Measurements from ENCODE around the gene CFHR5.
"Not testable (repeated sequence)": the region's sequence is repeated elsewhere in the genome, so short reads cannot be mapped to it uniquely, and the experiment has no call there.

CFHR5 gene

GRCh38 chr1:196977278-196977677 is at the start of gene CFHR5:
CFHR5 (plus strand) TSS chr1:196977556; CDS start chr1:196977665, 109 bp downstream.
- no peak for TF ChIP-seq EZH2 (IDR thresholded peaks at IDR 0.05; ENCODE audit: borderline replicate concordance, low read length)
- TF ChIP-seq, protein P1, sequence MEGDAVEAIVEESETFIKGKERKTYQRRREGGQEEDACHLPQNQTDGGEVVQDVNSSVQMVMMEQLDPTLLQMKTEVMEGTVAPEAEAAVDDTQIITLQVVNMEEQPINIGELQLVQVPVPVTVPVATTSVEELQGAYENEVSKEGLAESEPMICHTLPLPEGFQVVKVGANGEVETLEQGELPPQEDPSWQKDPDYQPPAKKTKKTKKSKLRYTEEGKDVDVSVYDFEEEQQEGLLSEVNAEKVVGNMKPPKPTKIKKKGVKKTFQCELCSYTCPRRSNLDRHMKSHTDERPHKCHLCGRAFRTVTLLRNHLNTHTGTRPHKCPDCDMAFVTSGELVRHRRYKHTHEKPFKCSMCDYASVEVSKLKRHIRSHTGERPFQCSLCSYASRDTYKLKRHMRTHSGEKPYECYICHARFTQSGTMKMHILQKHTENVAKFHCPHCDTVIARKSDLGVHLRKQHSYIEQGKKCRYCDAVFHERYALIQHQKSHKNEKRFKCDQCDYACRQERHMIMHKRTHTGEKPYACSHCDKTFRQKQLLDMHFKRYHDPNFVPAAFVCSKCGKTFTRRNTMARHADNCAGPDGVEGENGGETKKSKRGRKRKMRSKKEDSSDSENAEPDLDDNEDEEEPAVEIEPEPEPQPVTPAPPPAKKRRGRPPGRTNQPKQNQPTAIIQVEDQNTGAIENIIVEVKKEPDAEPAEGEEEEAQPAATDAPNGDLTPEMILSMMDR (IDR thresholded peaks at IDR 0.05; ENCODE audit: low read length) = no peak
- Histone ChIP-seq H3F3A (ENCODE audit: insufficient read depth, low read length) (no peaks in the 10 kb centered on the region), H3K4me2 (ENCODE audit: low read length) (no peak within 1 kb of the TSS), H3K27me3 (ENCODE audit: insufficient read depth, low read length) (no peaks in the 10 kb centered on the region), H4K20me1 (ENCODE audit: insufficient read depth, low read length) (no peaks in the 10 kb centered on the region), H3K4me1 (ENCODE audit: insufficient read depth, low read length, severe bottlenecking) (no peaks in the 10 kb centered on the region), H3K4me3 (ENCODE audit: low read depth, low read length, poor library complexity, severe bottlenecking) (no peak within 1 kb of the TSS), H3K79me2 (ENCODE audit: insufficient read depth, low read length) (no peaks in the 10 kb centered on the region), H3K36me3 (ENCODE audit: insufficient read depth, low read length) (no peaks in the 10 kb centered on the region), H3K27ac (ENCODE audit: low read depth, low read length, poor library complexity, severe bottlenecking) (no peak within 1 kb of the TSS), H2AFZ (ENCODE audit: low read length) (no peak within 1 kb of the TSS), H3K9ac (ENCODE audit: low read length) (no peak within 1 kb of the TSS), H3K9me2 (ENCODE audit: low read depth, low read length) (no peaks in the 10 kb centered on the region), H3K9me3 (ENCODE audit: low read length) (no peaks in the 10 kb centered on the region)

DNA sequence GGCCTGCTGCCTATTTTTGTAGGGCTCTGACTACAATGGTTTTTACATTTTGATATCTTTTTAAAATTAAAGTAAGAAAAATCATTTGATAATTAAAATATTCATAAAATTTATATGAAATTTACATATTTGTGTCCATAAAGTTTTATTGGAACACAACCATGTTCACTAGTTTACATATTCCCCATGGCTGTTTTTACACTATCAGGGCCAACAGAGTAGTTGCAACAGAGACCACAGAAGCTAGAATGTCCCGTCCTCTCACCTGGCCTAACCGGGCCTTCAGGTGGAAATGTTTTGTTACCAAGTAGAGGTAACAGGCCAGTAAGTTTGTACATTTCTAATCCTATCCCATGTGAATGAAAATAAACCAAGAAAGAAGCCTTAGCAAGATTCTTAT is 44.5 kb upstream of the CFHR5 start:
- H3K9me3 ChIP-seq (ENCODE audit: low read length); H3K79me2 ChIP-seq (ENCODE audit: insufficient read depth, low read length); H3K27ac ChIP-seq (ENCODE audit: low read depth, low read length, poor library complexity, severe bottlenecking); H3F3A ChIP-seq (ENCODE audit: insufficient read depth, low read length); H3K36me3 ChIP-seq (ENCODE audit: insufficient read depth, low read length); H4K20me1 ChIP-seq (ENCODE audit: insufficient read depth, low read length); H3K9me2 ChIP-seq (ENCODE audit: low read depth, low read length); H3K27me3 ChIP-seq (ENCODE audit: insufficient read depth, low read length); H3K4me2 ChIP-seq (ENCODE audit: low read length); H3K4me1 ChIP-seq (ENCODE audit: insufficient read depth, low read length, severe bottlenecking); H3K9ac ChIP-seq (ENCODE audit: low read length); H2AFZ ChIP-seq (ENCODE audit: low read length); H3K4me3 ChIP-seq (ENCODE audit: low read depth, low read length, poor library complexity, severe bottlenecking): not testable (repeated sequence)

- no peaks in the 10 kb centered on the region for H3K27me3 ChIP-seq (ENCODE audit: insufficient read depth, low read length)
- no peak overlapping the region for H3K4me3 ChIP-seq (ENCODE audit: low read depth, low read length, poor library complexity, severe bottlenecking)
- H3K9me2 ChIP-seq (ENCODE audit: low read depth, low read length) = no peaks in the 10 kb centered on the region
- H3K4me2 ChIP-seq (ENCODE audit: low read length) = no peak overlapping the region
- H3K27ac ChIP-seq (ENCODE audit: low read depth, low read length, poor library complexity, severe bottlenecking) = no peak overlapping the region
- no peaks in the 10 kb centered on the region for H3K79me2 ChIP-seq (ENCODE audit: insufficient read depth, low read length)
- no peak overlapping the region for H2AFZ ChIP-seq (ENCODE audit: low read length)
- H3F3A ChIP-seq (ENCODE audit: insufficient read depth, low read length) = no peaks in the 10 kb centered on the region
- H4K20me1 ChIP-seq (ENCODE audit: insufficient read depth, low read length) = no peaks in the 10 kb centered on the region
- no peaks in the 10 kb centered on the region for H3K36me3 ChIP-seq (ENCODE audit: insufficient read depth, low read length)
- TF ChIP-seq, protein P1 (IDR thresholded peaks at IDR 0.05; ENCODE audit: low read length) = no peak
- no peak for TF ChIP-seq EZH2 (IDR thresholded peaks at IDR 0.05; ENCODE audit: borderline replicate concordance, low read length)
- H3K9me3 ChIP-seq (ENCODE audit: low read length) = no peaks in the 10 kb centered on the region
- H3K9ac ChIP-seq (ENCODE audit: low read length) = no peak overlapping the region
- H3K4me1 ChIP-seq (ENCODE audit: insufficient read depth, low read length, severe bottlenecking) = no peaks in the 10 kb centered on the region
Measured at GRCh38 chr1:196933531-196934189, 43.7 kb upstream of the CFHR5 start.

GRCh38 chr1:196941474-196941873 is 35.9 kb upstream of the CFHR5 start:
- not testable (repeated sequence) for H3K4me3 ChIP-seq (ENCODE audit: low read depth, low read length, poor library complexity, severe bottlenecking); H3K36me3 ChIP-seq (ENCODE audit: insufficient read depth, low read length); H3K79me2 ChIP-seq (ENCODE audit: insufficient read depth, low read length); H3K4me1 ChIP-seq (ENCODE audit: insufficient read depth, low read length, severe bottlenecking); H3K9me3 ChIP-seq (ENCODE audit: low read length); H3K4me2 ChIP-seq (ENCODE audit: low read length); H3K9me2 ChIP-seq (ENCODE audit: low read depth, low read length); H3F3A ChIP-seq (ENCODE audit: insufficient read depth, low read length); H3K9ac ChIP-seq (ENCODE audit: low read length); H2AFZ ChIP-seq (ENCODE audit: low read length); H3K27ac ChIP-seq (ENCODE audit: low read depth, low read length, poor library complexity, severe bottlenecking); H3K27me3 ChIP-seq (ENCODE audit: insufficient read depth, low read length); H4K20me1 ChIP-seq (ENCODE audit: insufficient read depth, low read length)

GRCh38 chr1:196943568-196943967 is 33.8 kb upstream of the CFHR5 start, which contains the start of gene CFHR2:
CFHR2 (plus strand) TSS chr1:196943738; CDS start chr1:196943881, 143 bp downstream.
- not testable (repeated sequence) for H3K9me3 ChIP-seq (ENCODE audit: low read length); H3K9ac ChIP-seq (ENCODE audit: low read length)

More at GRCh38 chr1:196943568-196943967, 33.8 kb upstream of the CFHR5 start, which contains the start of gene CFHR2:
- H2AFZ ChIP-seq (ENCODE audit: low read length); H3K4me3 ChIP-seq (ENCODE audit: low read depth, low read length, poor library complexity, severe bottlenecking); H3K4me1 ChIP-seq (ENCODE audit: insufficient read depth, low read length, severe bottlenecking); H3K4me2 ChIP-seq (ENCODE audit: low read length); H4K20me1 ChIP-seq (ENCODE audit: insufficient read depth, low read length); H3K79me2 ChIP-seq (ENCODE audit: insufficient read depth, low read length); H3F3A ChIP-seq (ENCODE audit: insufficient read depth, low read length); H3K27ac ChIP-seq (ENCODE audit: low read depth, low read length, poor library complexity, severe bottlenecking); H3K9me2 ChIP-seq (ENCODE audit: low read depth, low read length); H3K36me3 ChIP-seq (ENCODE audit: insufficient read depth, low read length); H3K27me3 ChIP-seq (ENCODE audit: insufficient read depth, low read length): not testable (repeated sequence)
